K562 (cell line): ENCODE measurements around the gene NPR3. TPM values are rescaled to one million over a fixed set of nuclear protein-coding genes. Genes with fewer than 3 reads are reported as not detected.
A peak's percentile ranks its signal among the peaks of the same experiment; 100 is the strongest.

Source experiments
- ATAC-seq: fragments of 200-7000 bp; cut with Tn5 transposase; 3 replicates; pipeline ENCODE4 v1.9.1; 2020; ENCODE audit warnings: moderate library complexity
- BruUV-seq: library from RNA; stranded (reverse); fragments of 400-500 nt; replicated peaks from 2 replicates; lab custom pipeline; 2021; lab: Mats Ljungman, UMichigan
- CTCF ChIA-PET: fragments of 300-600 bp; formaldehyde crosslinking; extraction: SDS; loops from one replicate; lab custom pipeline; 2021; ENCODE audit warnings: low intra/inter-chr PET ratio; lab: Yijun Ruan, JAX
- POLR2A ChIA-PET: fragments of 300-600, 350-650 bp; sonication (Branson Sonifier 250); formaldehyde crosslinking; extraction: SDS; loops from one replicate; lab custom pipeline; 2021; ENCODE audit warnings: antibody characterized with exemption, inconsistent platforms; lab: Yijun Ruan, JAX
- DNase-seq, 4 experiments: peaks; one replicate each; pipeline versions ENCODE4 v3.0.0 to v3.0.0-alpha.2; 2011 to 2018; ENCODE audit warnings: low spot score in 3 of 4, mixed read lengths in 3 of 4; ENCODE audit errors: extremely low read depth in 1 of 4
- FAIRE-seq: peaks from 2 replicates; lab custom pipeline; 2011; peaks lifted over from hg19 to GRCh38; lab: Jason Lieb, UNC
- H2AFZ ChIP-seq: 2 replicates; pipeline ENCODE4 v1.6.0; 2011; ENCODE audit warnings: low read depth, low read length, control low read depth, inconsistent platforms
- H3K27ac ChIP-seq: fragments of 200-600 bp; 3 replicates; pipeline ENCODE4 v1.8.0; 2011; ENCODE audit warnings: low read depth, mild to moderate bottlenecking, control low read depth, inconsistent platforms, low read length, moderate library complexity, mixed read lengths; ENCODE audit errors: extremely low read depth
- H3K27me3 ChIP-seq, 2 experiments: fragments of 300-600 bp in 1 of 2; 2 replicates in 1 of 2; 3 replicates in 1 of 2; pipeline versions ENCODE4 v1.6.0 to v1.8.0; 2011; ENCODE audit warnings: inconsistent platforms in 2 of 2, low read length in 2 of 2, mild to moderate bottlenecking in 1 of 2, mixed read lengths in 1 of 2, moderate library complexity in 1 of 2; ENCODE audit not compliant: control insufficient read depth in 2 of 2, insufficient read depth in 2 of 2
- H3K36me3 ChIP-seq: fragments of 300-600 bp; 3 replicates; pipeline ENCODE4 v1.8.0; 2011; ENCODE audit warnings: mild to moderate bottlenecking, low read length, inconsistent platforms; ENCODE audit not compliant: control insufficient read depth, insufficient read depth
- H3K4me1 ChIP-seq, 2 experiments: fragments of 200-600 bp in 1 of 2; replicated peaks in 1 of 2; 2 replicates in 1 of 2; 3 replicates in 1 of 2; pipeline versions ENCODE4 v1.5.1 to v1.8.0; 2011; ENCODE audit warnings: inconsistent platforms in 2 of 2, low read length in 2 of 2, mild to moderate bottlenecking in 1 of 2, mixed read lengths in 1 of 2, moderate library complexity in 1 of 2; ENCODE audit not compliant: control insufficient read depth in 2 of 2, insufficient read depth in 2 of 2
- H3K4me2 ChIP-seq: 2 replicates; pipeline ENCODE4 v1.6.1; 2011; ENCODE audit warnings: low read length, control low read depth, inconsistent platforms, mixed read lengths; ENCODE audit not compliant: insufficient read depth
- H3K4me3 ChIP-seq: fragments of 200-600 bp; sonication (generic), shearing (Covaris generic); 2 replicates; pipeline ENCODE4 v1.5.1; 2016; ENCODE audit warnings: control low read depth, inconsistent platforms
- H3K79me2 ChIP-seq: fragments of 200-600 bp; 3 replicates; pipeline ENCODE4 v1.8.0; 2011; ENCODE audit warnings: low read length, inconsistent platforms; ENCODE audit not compliant: control insufficient read depth, insufficient read depth
- H3K9ac ChIP-seq, 2 experiments: 2 replicates each; pipeline versions ENCODE4 v1.6.0 to v1.6.1; 2011; ENCODE audit warnings: low read depth in 2 of 2, low read length in 2 of 2, control low read depth in 1 of 2, inconsistent platforms in 1 of 2, mild to moderate bottlenecking in 1 of 2, mixed read lengths in 1 of 2; ENCODE audit not compliant: insufficient read depth in 1 of 2
- H3K9me1 ChIP-seq: one replicate; pipeline ENCODE4 v1.6.0; 2011; ENCODE audit warnings: inconsistent platforms, mild to moderate bottlenecking, low read length, moderate library complexity; ENCODE audit not compliant: control insufficient read depth, insufficient read depth
- H3K9me3 ChIP-seq: replicated peaks from 2 replicates; pipeline ENCODE4 v1.5.1; 2011; ENCODE audit warnings: low read depth, low read length, inconsistent platforms; ENCODE audit not compliant: control insufficient read depth, insufficient read depth
- H4K20me1 ChIP-seq: replicated peaks from 2 replicates; pipeline ENCODE4 v1.6.1; 2011; ENCODE audit warnings: low read length, inconsistent platforms, mixed read lengths; ENCODE audit not compliant: control insufficient read depth, insufficient read depth
- CTCF ChIP-seq, 3 experiments: IDR thresholded peaks in 2 of 3; conservative IDR thresholded peaks in 1 of 3; 2 replicates each; pipeline ENCODE4 v1.5.1; 2011 to 2012; ENCODE audit warnings: low read length in 3 of 3, mild to moderate bottlenecking in 3 of 3, control low read depth in 2 of 3, improper control_type of control experiment in 1 of 3, inconsistent platforms in 1 of 3, low read depth in 1 of 3, mixed read lengths in 1 of 3, moderate library complexity in 1 of 3; ENCODE audit not compliant: insufficient read depth in 2 of 3
- WGBS: fragments of 100-300 bp; shearing (Covaris generic); methylation state at CpG from one replicate; pipeline ENCODE4 v1.1.6; 2016; ENCODE audit warnings: low coverage, mixed read lengths; ENCODE audit not compliant: insufficient coverage; ENCODE audit errors: missing lambda C conversion rate; 5-methylcytosine and 5-hydroxymethylcytosine counted together
- in situ Hi-C: fragments of 300-500 bp; cut with MboI; formaldehyde crosslinking; loops from 4 replicates; pipeline ENCODE4 v1.15.0; 2018; ENCODE audit warnings: inconsistent platforms, mixed read lengths
- intact Hi-C: fragments of 100-400 bp; cut with micrococcal nuclease; formaldehyde crosslinking; loops from 2 replicates; pipeline ENCODE4 v1.14.2; 2022
- polyA plus RNA-seq, 8 experiments: library from polyadenylated mRNA; depleted of rRNA in 4 of 8; stranded (reverse) in 5 of 8; unstranded in 3 of 8; fragments of >200 nt; fragmentation: Nextera tagmentation in 2 of 8; fragmentation: Illumina TruSeq in 1 of 8; extraction: Ambion mirVana in 2 of 8; extraction: Trizol in 1 of 8; gene quantifications; 2 replicates each; pipeline versions ENCODE4 v1.2.1 to v1.2.3, GENCODE V29; 2011 to 2014; ENCODE audit warnings: inconsistent platforms in 1 of 8, missing spikeins in 1 of 8
- total RNA-seq, 7 experiments: library from RNA; depleted of rRNA in 6 of 7; stranded (reverse); fragments of >200 nt in 6 of 7; fragmentation: Illumina TruSeq in 2 of 7; extraction: Trizol in 2 of 7; gene quantifications; 2 replicates each; pipeline versions ENCODE4 v1.2.1 to v1.2.3, GENCODE V29; 2011 to 2021; ENCODE audit warnings: low replicate concordance in 1 of 7
- TF ChIP-seq, protein P1 (sequence below): fragments of 250-450 bp; sonication (Bioruptor Pico); IDR thresholded peaks from 2 replicates; pipeline ENCODE4 v1.5.0; 2020; ENCODE audit warnings: mild to moderate bottlenecking, borderline replicate concordance

Gene NPR3
- total and polyA plus RNA-seq, 9 of the 15 experiments (the other 6 are each of a cell fraction or from before 2014, with no cell fraction given): 0.01 to 0.11 (median 0.04) TPM; not detected in 2

- peak in 1 of 3 experiments; percentile 72; a peak in 3 of 6 replicates for TF ChIP-seq CTCF (IDR thresholded peaks at IDR 0.05 in 2 of 3, conservative IDR thresholded peaks at IDR 0.05 in 1 of 3; ENCODE audit: insufficient read depth in 2 of 3, low read depth in 1 of 3, low read length in 3 of 3)
- TF ChIP-seq, protein P1, sequence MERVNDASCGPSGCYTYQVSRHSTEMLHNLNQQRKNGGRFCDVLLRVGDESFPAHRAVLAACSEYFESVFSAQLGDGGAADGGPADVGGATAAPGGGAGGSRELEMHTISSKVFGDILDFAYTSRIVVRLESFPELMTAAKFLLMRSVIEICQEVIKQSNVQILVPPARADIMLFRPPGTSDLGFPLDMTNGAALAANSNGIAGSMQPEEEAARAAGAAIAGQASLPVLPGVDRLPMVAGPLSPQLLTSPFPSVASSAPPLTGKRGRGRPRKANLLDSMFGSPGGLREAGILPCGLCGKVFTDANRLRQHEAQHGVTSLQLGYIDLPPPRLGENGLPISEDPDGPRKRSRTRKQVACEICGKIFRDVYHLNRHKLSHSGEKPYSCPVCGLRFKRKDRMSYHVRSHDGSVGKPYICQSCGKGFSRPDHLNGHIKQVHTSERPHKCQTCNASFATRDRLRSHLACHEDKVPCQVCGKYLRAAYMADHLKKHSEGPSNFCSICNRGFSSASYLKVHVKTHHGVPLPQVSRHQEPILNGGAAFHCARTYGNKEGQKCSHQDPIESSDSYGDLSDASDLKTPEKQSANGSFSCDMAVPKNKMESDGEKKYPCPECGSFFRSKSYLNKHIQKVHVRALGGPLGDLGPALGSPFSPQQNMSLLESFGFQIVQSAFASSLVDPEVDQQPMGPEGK: no peak
- no peaks in the 10 kb centered on the region for H3K9me3 ChIP-seq
- CTCF ChIA-PET: no interaction called here
- no peaks in the 10 kb centered on the region for H3K36me3 ChIP-seq
- H3K27ac ChIP-seq: no peak overlapping the region
- no peaks in the 10 kb centered on the region for H3K79me2 ChIP-seq
- H3K4me2 ChIP-seq: no peak overlapping the region
- under 1% methylated on average over 7 of the region's 7 CpGs for whole genome bisulfite sequencing
- H3K27me3 ChIP-seq: no peaks in the 10 kb centered on the region; a peak in 1 of 5 replicates
- no peak overlapping the region for H3K4me3 ChIP-seq
- intact Hi-C loops: no loop called here
- H3K9me1 ChIP-seq: no peaks in the 10 kb centered on the region
- no TSS peak for BruUV-seq
- ATAC-seq (peak; percentile 78), FAIRE-seq (no peak), DNase-seq (no peak)
- H2AFZ ChIP-seq: no peak overlapping the region
- in situ Hi-C loops: no loop called here
- H3K4me1 ChIP-seq: no peaks in the 10 kb centered on the region
- H3K9ac ChIP-seq: no peak overlapping the region
- POLR2A ChIA-PET: no interaction called here
- H4K20me1 ChIP-seq: no peaks in the 10 kb centered on the region
Measured at GRCh38 chr5:32724526-32724925, 13.4 kb downstream of the NPR3 start.
